Stimulated activated CD4-positive, alpha-beta T cell treated with anti-CD3 and anti-CD28 coated beads, Interleukin-1b, Interleukin-23, amount 100 ng/mL, for 24 hours (primary cell): ENCODE measurements around the gene CAMK2N1.
A peak's percentile ranks its signal among the peaks of the same experiment; 100 is the strongest.
"Not testable (repeated sequence)": the region's sequence is repeated elsewhere in the genome, so short reads cannot be mapped to it uniquely, and the experiment has no call there.

ENCODE experiments used
- DNase-seq, 4 experiments: peaks; one replicate each; pipeline ENCODE4 v3.0.0-alpha.2; 2020; ENCODE audit warnings: low read depth in 4 of 4, low spot score in 1 of 4

The CAMK2N1 gene

GRCh38 chr1:20485527-20486456 lies at the start of gene CAMK2N1:
TSS of gene CAMK2N1 (minus strand) at chr1:20486210. CDS start at chr1:20485379, 831 bp downstream.
- DNase-seq, result peak in 1 of 4 experiments; percentile 38

DNA sequence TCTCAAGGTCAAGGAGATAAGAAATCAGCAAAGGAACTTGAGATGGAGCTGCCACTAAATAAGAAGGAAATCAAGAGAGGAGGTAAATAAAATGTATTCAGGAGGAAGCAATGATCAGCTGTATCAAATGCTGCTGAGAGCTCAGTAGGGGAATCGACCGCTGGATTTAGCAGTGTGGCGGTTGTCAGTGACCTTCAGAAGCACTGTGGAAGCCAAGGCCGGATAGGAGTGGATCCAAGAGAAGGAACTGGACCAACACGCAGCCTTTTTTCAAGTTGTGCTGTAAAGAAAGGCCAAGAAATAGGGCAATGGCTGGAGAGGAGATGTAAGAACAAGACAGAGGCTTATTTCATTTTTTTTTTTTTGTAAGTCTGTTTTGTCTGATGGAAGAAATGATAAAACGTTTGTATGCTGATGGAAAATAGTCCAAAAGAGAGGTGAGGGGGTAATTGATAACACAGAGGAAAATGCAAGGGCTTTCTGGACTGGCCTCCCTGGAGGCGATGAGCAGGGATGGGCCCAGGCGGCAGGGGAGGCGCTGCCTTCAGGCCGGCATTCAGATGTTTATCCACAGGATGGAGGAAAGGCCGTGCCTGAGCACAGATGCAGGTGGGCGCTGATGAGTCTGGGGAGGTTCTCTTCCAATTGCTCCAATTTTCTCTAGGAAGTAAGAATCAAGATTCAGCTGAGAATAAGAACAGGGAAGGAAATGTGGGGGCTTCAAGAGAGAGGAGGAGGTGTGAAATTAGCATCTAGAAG lies 48.8 kb upstream of the CAMK2N1 start:
- no peak for DNase-seq

GRCh38 chr1:20533635-20534034 lies 47.6 kb upstream of the CAMK2N1 start:
- no peak for DNase-seq

GRCh38 chr1:20530901-20531300 lies 44.9 kb upstream of the CAMK2N1 start:
- no peak for DNase-seq

DNA sequence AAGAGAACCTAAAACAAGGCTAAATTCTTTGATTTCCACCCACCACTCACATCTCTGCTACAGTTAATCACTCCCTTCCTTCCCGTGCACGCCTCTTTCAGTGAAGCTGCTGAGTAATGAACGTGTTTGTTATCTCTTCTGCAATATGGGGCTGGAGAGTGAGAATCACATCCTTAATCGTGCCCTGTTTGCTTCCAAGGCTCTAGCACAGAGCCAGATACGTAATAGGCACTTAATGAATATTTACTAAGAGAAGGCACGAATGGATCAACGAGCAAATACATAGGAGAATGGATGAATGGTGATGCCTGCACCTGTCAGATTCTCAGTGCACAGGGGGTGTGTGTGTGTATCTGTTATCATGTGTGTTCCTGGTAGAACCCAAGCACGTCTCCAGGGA lies 44.3 kb upstream of the CAMK2N1 start:
- DNase-seq, result no peak

DNA sequence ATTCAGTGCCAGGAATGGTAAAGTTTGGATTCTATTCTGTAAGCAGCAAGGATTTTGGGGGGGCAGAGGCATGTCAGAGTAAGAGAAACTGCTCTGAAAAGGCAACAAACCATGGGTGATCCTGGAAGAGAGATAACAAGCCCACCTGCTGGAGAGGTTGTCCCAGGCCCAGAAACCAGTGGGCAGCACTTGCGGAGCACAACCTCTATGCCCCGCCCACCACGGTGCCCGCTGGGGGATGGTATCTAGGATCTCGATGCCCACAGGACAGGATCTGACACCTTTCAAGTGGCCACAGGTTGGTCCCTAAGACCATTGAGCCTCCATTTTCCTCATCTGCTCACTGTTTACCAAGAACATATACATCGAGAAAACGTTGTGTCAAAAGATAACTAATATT lies 42.2 kb upstream of the CAMK2N1 start:
- no peak for DNase-seq

GRCh38 chr1:20526267-20526666 lies 40.3 kb upstream of the CAMK2N1 start:
- no peak for DNase-seq

GRCh38 chr1:20521960-20522861 lies 36.2 kb upstream of the CAMK2N1 start:
- peak; percentile 42 to 52 (median 46) for DNase-seq

DNA sequence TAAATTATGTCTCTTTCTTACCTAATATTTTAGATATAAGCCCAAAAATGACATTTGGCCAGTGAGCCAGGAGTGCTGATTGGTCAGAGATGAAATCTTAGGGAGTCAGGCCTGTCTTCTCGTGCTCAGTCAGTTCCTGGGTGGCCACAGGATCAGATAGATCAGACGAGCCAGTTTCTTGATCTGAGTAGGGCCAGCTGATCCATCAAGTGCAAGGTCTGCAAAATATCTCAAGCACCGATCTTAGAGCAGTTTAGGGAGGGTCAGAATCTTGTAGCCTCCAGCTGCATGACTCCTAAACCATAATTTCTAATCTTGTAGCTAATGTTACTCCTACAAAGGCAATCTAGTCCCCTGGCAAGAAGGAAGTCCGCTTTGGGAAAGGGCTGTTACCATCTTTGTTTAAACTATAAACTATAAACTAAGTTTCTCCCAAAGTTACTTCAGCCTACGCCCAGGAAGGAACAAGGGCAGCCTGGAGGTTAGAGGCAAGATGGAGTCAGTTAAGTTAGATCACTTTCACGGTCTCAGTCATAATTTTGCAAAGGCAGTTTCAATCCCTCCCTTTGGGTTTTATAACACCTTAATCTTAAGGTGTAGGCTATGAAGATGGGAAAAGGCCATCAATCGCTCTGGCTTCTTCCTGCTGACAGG lies 33.7 kb upstream of the CAMK2N1 start:
- not testable (repeated sequence) for DNase-seq

GRCh38 chr1:20511518-20512428 lies 25.8 kb upstream of the CAMK2N1 start:
- no peak for DNase-seq

- no peak for DNase-seq
Measured at GRCh38 chr1:20508411-20508771, 22.4 kb upstream of the CAMK2N1 start.

GRCh38 chr1:20507564-20508410 lies 21.8 kb upstream of the CAMK2N1 start, which contains the start of gene MUL1:
TSS of gene MUL1 (minus strand) at chr1:20508151. CDS start at chr1:20508024, 127 bp downstream.
- DNase-seq, result peak; percentile 91 to 96 (median 94)

- DNase-seq, result no peak
Measured at GRCh38 chr1:20507248-20507563, 21.2 kb upstream of the CAMK2N1 start.

- no peak for DNase-seq
Measured at GRCh38 chr1:20505488-20505887, 19.5 kb upstream of the CAMK2N1 start.

DNA sequence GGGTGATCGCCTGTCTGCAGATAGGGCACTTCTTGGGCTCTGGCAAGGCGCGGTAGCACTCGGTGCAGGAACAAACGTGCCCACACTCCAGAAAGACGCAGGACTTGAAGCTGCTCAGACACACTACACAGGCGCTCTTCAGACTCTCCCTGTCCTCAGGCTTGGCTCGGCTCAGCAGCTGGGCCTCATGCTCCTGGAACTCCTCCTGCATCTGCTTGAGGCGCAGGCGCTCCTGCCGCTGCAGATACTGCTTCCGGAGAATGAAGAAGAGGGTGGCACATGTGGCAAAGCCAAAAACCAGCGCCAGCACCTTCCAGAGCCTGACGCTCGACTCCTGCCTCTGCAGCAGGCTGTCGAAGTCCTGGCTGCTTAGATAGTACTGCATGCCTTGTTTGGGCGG lies 14.7 kb upstream of the CAMK2N1 start:
- DNase-seq, result no peak

DNA sequence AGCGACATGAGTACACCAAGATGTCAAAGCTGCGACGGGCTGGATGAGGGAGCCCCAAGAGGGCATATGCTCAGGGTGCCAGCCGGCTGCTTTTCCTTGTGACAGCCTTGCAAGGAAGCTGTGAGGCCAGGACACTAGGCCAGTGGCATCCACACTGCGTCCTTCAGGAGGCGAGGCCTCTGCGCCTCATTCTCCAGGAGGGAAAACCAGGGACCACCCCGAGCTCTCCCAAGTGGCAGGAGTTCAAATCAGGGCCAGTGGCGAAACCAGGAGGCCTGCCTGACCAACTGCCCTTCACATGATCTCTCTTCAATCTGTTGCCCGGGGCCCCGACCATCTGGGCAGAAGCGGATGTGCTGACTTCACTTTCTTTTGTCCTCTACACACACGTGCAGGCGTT lies 13.7 kb upstream of the CAMK2N1 start:
- no peak for DNase-seq

DNA sequence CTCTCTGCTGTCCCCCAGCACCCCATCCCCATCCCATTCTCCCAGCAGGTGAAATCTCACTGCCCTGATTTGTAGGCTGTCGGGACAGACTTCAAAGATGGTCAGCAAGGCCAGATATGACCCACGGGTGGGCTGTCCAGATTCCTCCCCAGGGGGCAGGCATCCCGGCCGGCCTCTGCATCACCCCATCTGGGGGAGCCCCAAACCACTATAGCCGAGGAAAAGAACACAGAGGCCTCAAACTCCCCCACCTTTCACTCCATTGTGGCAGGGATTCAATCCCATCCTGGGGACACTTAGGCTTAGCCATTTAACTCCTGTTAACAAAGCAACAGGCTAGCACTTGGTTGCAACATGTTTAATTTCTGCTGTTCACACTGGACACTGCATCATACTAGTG lies 13.1 kb upstream of the CAMK2N1 start:
- no peak for DNase-seq

- DNase-seq, result no peak
Measured at GRCh38 chr1:20498116-20498515, 12.1 kb upstream of the CAMK2N1 start.

DNA sequence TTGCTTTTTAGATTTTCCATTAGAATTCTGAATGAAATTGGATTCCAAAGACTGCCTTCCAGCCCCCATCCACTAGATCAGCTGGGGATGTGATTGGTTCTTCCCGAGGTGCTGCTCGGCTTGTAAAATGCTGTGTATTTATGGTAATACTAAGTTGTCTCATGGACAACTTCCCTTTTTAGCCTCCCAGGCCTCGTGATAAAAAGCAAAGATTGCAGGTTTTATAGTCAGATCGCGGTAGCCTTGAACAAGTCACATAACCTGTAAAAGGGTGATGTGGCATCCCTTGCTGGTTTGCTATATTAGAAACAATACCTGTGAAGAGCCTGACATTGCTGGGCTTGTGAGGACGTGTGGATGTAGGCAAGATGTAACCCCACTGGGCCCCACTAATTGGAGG lies 11.5 kb upstream of the CAMK2N1 start:
- no peak for DNase-seq
